Adipocyte (in vitro differentiated cells): Measurements from ENCODE around the gene ZNF185.

Experiments used
- DNase-seq: peaks from one replicate; pipeline ENCODE4 v3.0.0-alpha.2; 2015; ENCODE audit warnings: low read depth
- H3K27me3 ChIP-seq: replicated peaks from 2 replicates; pipeline ENCODE4 v1.7.0; 2013; ENCODE audit warnings: mild to moderate bottlenecking, low read length, moderate library complexity; ENCODE audit not compliant: control insufficient read depth, insufficient read depth
- H3K36me3 ChIP-seq: 2 replicates; pipeline ENCODE4 v1.7.0; 2013; ENCODE audit warnings: low read length, mild to moderate bottlenecking, moderate library complexity; ENCODE audit not compliant: control insufficient read depth, insufficient read depth, severe bottlenecking
- H3K4me1 ChIP-seq: 2 replicates; pipeline ENCODE4 v1.7.0; 2013; ENCODE audit warnings: mild to moderate bottlenecking, low read length, moderate library complexity; ENCODE audit not compliant: control insufficient read depth, insufficient read depth
- H3K4me3 ChIP-seq: 2 replicates; pipeline ENCODE4 v1.7.0; 2013; ENCODE audit warnings: mild to moderate bottlenecking, low read length, moderate library complexity
- H3K9ac ChIP-seq: 2 replicates; pipeline ENCODE4 v1.7.0; 2013; ENCODE audit warnings: mild to moderate bottlenecking, low read length, moderate library complexity
- H3K9me3 ChIP-seq: 2 replicates; pipeline ENCODE4 v1.7.0; 2013; ENCODE audit warnings: mild to moderate bottlenecking, low read length, moderate library complexity; ENCODE audit not compliant: control insufficient read depth

ZNF185 gene

GRCh38 chrX:152876931-152877840 is 20.7 kb upstream of the ZNF185 start:
- H3K4me1 ChIP-seq = no peaks in the 10 kb centered on the region
- no peak overlapping the region for H3K9ac ChIP-seq
- peaks cover 4% of the 10 kb centered on the region for H3K9me3 ChIP-seq
- H3K4me3 ChIP-seq = no peak overlapping the region
- peaks cover 14% of the 10 kb centered on the region for H3K27me3 ChIP-seq
- H3K36me3 ChIP-seq = no peaks in the 10 kb centered on the region
- no peak for DNase-seq

DNA sequence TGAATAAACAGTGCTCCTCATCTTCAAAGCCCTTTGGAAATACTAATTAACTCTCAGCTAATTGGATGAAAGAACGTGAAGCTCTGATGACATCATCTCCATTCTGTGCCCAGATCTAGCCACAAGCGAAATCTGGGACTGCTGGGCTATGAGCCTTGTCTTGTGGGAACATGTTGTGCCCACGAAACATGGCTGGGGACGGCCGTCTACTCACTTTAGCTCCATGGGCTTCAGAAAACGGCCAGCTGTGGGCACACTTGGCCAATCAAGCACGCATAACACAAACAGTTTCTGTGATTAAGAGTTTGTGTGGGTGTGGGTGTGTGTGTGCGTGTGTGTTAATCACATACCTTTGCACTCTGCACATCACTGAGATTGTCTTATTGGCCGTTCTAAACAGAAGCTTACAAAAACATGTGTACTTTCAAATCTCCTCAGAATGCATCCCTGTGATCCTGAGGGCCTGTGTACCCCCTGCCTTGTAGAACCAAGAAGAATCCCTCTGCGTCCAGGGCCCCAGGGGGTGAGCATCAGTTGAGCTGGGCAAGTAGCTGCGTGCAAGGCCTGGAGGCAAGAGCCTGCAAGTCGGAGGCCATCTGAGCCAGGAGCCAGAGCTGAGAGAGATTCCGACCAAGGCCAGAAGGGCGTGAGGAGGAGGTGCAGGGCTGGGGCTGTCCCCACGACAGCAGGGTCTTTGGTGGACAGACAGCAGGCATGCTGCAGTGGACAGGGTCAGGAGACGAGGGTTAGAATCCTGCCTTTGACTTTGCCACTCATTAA is 18.7 kb upstream of the ZNF185 start:
- no peak overlapping the region for H3K4me3 ChIP-seq
- H3K4me1 ChIP-seq = no peaks in the 10 kb centered on the region
- H3K9me3 ChIP-seq = peaks cover 4% of the 10 kb centered on the region
- no peaks in the 10 kb centered on the region for H3K36me3 ChIP-seq
- peaks cover 32% of the 10 kb centered on the region for H3K27me3 ChIP-seq
- no peak for DNase-seq
- H3K9ac ChIP-seq = no peak overlapping the region

- H3K4me3 ChIP-seq = no peak overlapping the region
- no peak overlapping the region for H3K9ac ChIP-seq
- DNase-seq = no peak
- no peaks in the 10 kb centered on the region for H3K9me3 ChIP-seq
- H3K36me3 ChIP-seq = no peaks in the 10 kb centered on the region
- H3K4me1 ChIP-seq = no peaks in the 10 kb centered on the region
- H3K27me3 ChIP-seq = peaks cover 40% of the 10 kb centered on the region
Measured at GRCh38 chrX:152881289-152881688, 16.6 kb upstream of the ZNF185 start.

GRCh38 chrX:152884171-152884570 is 13.7 kb upstream of the ZNF185 start:
- DNase-seq = no peak
- peaks cover 52% of the 10 kb centered on the region for H3K27me3 ChIP-seq
- no peak overlapping the region for H3K4me3 ChIP-seq
- no peak overlapping the region for H3K9ac ChIP-seq
- H3K9me3 ChIP-seq = peaks cover 10% of the 10 kb centered on the region
- H3K36me3 ChIP-seq = no peaks in the 10 kb centered on the region
- no peaks in the 10 kb centered on the region for H3K4me1 ChIP-seq

DNA sequence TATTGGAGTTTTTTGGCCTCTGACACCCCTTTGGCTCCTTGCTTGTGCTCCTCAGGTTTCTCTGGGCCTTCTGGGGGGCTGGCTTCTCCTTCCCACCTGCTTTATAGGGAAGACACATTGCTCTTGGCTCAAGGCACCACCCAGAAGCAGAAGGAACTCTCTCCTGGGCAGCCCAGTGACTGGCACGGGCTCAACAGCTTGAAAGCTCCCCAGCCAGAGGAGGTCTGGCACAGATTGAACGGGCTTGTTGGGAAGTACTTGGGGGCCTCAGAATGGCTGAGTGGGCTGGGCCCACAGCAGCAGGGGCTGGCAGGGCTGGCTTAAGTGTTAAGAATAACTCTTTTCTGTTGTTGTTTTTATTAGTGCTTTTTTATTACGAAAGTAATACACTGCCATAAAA is 11.2 kb upstream of the ZNF185 start:
- no peak overlapping the region for H3K4me3 ChIP-seq
- H3K4me1 ChIP-seq = no peaks in the 10 kb centered on the region
- no peaks in the 10 kb centered on the region for H3K36me3 ChIP-seq
- H3K9ac ChIP-seq = no peak overlapping the region
- peaks cover 67% of the 10 kb centered on the region for H3K27me3 ChIP-seq
- H3K9me3 ChIP-seq = peaks cover 10% of the 10 kb centered on the region
- no peak for DNase-seq

GRCh38 chrX:152892499-152892898 is 5.4 kb upstream of the ZNF185 start:
- Histone ChIP-seq H3K4me1 (no peaks in the 10 kb centered on the region), H3K4me3 (no peak overlapping the region), H3K27me3 (peaks cover 53% of the 10 kb centered on the region), H3K9me3 (peaks cover 9% of the 10 kb centered on the region), H3K9ac (no peak overlapping the region), H3K36me3 (no peaks in the 10 kb centered on the region)
- DNase-seq = no peak

GRCh38 chrX:152892999-152893891 is 4.6 kb upstream of the ZNF185 start:
- peaks cover 2% of the 10 kb centered on the region for H3K9me3 ChIP-seq
- no peak overlapping the region for H3K9ac ChIP-seq
- peaks cover 47% of the 10 kb centered on the region for H3K27me3 ChIP-seq
- H3K4me3 ChIP-seq = no peak overlapping the region
- no peaks in the 10 kb centered on the region for H3K36me3 ChIP-seq
- DNase-seq = no peak
- H3K4me1 ChIP-seq = no peaks in the 10 kb centered on the region

DNA sequence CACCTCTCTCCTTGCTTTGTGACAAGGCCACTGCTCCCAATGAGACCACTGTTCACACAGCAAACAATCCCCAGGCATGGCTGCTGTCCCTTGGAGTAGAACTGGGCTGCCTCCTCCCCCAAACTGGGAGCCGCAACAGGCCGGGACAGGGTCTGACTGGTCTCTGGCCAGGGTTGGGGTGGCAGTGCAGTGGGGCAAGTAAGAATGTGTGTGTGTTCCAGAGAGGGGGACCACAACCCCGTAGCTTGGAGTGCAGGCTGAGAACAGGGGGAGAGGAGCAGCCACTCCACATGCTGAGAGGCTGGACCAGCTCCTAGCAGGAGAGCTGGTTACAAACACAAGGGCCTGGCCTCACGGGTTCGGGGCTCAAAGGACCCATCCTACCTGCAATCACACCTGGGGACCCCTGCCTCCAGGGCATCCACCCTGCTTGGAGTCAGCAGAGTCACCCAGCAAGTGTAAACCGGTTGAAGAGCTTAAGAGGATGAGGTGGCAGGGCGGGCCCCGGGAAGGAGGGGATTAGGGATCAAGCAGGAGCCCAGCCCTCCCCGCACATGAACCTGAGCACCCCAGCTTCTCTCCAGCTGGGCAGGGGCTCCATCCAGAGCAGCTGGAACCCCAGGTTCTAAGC is 3.8 kb upstream of the ZNF185 start:
- Histone ChIP-seq H3K4me1 (no peaks in the 10 kb centered on the region), H3K27me3 (peaks cover 52% of the 10 kb centered on the region), H3K36me3 (no peaks in the 10 kb centered on the region), H3K9ac (no peak overlapping the region), H3K9me3 (no peaks in the 10 kb centered on the region), H3K4me3 (no peak overlapping the region)
- DNase-seq = no peak

DNA sequence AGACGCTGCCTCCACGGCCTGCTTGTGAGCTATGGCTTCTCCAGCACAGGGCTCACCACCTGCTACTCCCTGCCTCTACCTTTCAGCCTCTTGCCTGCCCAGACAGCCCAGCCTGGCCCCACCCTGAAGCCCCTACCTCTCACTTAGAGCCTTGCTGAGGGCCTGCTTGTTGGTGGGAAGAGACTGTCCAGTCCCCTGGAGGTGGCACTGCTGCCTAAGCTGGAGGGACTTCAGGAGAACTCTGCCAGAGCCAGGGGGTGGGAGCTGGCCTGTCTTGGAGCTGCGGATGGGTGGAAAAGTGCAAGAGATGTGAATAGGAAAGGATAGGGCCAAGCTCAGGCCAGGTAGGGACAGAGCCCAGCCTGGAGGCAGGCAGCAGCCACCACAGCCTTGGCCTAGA is 2.7 kb upstream of the ZNF185 start:
- Histone ChIP-seq H3K4me3 (no peak overlapping the region), H3K36me3 (no peaks in the 10 kb centered on the region), H3K27me3 (peaks cover 52% of the 10 kb centered on the region), H3K9me3 (no peaks in the 10 kb centered on the region), H3K4me1 (no peaks in the 10 kb centered on the region), H3K9ac (no peak overlapping the region)
- no peak for DNase-seq

GRCh38 chrX:152895724-152896420 is 2.0 kb upstream of the ZNF185 start:
- no peak overlapping the region for H3K4me3 ChIP-seq
- peaks cover 54% of the 10 kb centered on the region for H3K27me3 ChIP-seq
- no peaks in the 10 kb centered on the region for H3K36me3 ChIP-seq
- H3K9me3 ChIP-seq = no peaks in the 10 kb centered on the region
- H3K9ac ChIP-seq = no peak overlapping the region
- H3K4me1 ChIP-seq = no peaks in the 10 kb centered on the region
- no peak for DNase-seq
